ENCODE measurements around the gene PC. TPM values are rescaled to one million over a fixed set of nuclear protein-coding genes. Genes with fewer than 3 reads are reported as not detected.

The PC gene
- total and polyA plus RNA-seq, 7 donors = 2.0 to 40.2 (median 11.8) TPM

GRCh38 chr11:66818231-66818955, 139.8 kb downstream of the PC start:
- WGBS, 2 donors = 87 to 94% methylated on average over 3 of the region's 3 CpGs
- intact Hi-C loops (cut with DNase I) = no loop called here
- no peaks in the 10 kb centered on the region for H3K9me3 ChIP-seq
- H3K4me3 ChIP-seq = no peak overlapping the region
- no peaks in the 10 kb centered on the region for H3K27me3 ChIP-seq
- H3K36me3 ChIP-seq = peaks cover 0 to 4% (median 0%) of the 10 kb centered on the region in 4 donors
- H3K27ac ChIP-seq = no peak overlapping the region
- no peak for DNase-seq
- TF ChIP-seq POLR2A (IDR thresholded peaks at IDR 0.05) (no peak), EP300 (IDR thresholded peaks at IDR 0.05) (no peak), POLR2AphosphoS5 (IDR thresholded peaks at IDR 0.05) (no peak)
- TF ChIP-seq, protein P1, sequence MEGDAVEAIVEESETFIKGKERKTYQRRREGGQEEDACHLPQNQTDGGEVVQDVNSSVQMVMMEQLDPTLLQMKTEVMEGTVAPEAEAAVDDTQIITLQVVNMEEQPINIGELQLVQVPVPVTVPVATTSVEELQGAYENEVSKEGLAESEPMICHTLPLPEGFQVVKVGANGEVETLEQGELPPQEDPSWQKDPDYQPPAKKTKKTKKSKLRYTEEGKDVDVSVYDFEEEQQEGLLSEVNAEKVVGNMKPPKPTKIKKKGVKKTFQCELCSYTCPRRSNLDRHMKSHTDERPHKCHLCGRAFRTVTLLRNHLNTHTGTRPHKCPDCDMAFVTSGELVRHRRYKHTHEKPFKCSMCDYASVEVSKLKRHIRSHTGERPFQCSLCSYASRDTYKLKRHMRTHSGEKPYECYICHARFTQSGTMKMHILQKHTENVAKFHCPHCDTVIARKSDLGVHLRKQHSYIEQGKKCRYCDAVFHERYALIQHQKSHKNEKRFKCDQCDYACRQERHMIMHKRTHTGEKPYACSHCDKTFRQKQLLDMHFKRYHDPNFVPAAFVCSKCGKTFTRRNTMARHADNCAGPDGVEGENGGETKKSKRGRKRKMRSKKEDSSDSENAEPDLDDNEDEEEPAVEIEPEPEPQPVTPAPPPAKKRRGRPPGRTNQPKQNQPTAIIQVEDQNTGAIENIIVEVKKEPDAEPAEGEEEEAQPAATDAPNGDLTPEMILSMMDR (IDR thresholded peaks at IDR 0.05) = no peak
- no peaks in the 10 kb centered on the region for H3K4me1 ChIP-seq

DNA sequence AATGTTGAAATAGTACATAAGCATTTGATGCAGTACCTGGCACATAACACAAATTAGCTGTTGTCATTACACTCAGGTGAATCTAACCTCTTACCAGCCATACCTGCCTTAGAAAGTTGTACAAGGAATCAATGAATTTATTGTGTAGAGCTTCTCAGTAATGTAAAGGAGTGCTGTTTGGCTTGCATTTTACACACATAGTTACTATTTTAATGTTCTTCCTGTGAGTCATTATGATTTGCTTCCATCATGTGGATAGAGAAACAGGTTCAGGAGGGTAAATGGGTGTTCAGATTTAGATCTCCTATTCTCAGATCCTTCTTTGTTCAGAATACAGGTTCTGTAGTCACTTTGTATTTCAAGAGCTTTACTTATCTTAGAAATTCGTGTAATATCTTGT, 142.5 kb downstream of the PC start:
- no peak overlapping the region for H3K4me3 ChIP-seq
- H3K27ac ChIP-seq = no peak overlapping the region
- no peaks in the 10 kb centered on the region for H3K9me3 ChIP-seq
- H3K36me3 ChIP-seq = peaks cover 0 to 4% (median 0%) of the 10 kb centered on the region in 4 donors
- DNase-seq = no peak
- intact Hi-C loops (cut with DNase I) = no loop called here
- TF ChIP-seq, protein P1 (IDR thresholded peaks at IDR 0.05) = no peak
- TF ChIP-seq POLR2A (IDR thresholded peaks at IDR 0.05) (no peak), EP300 (IDR thresholded peaks at IDR 0.05) (no peak), POLR2AphosphoS5 (IDR thresholded peaks at IDR 0.05) (no peak)
- WGBS, 2 donors = 39 to 87% methylated on average over 1 of the region's 1 CpG
- no peaks in the 10 kb centered on the region for H3K4me1 ChIP-seq
- H3K27me3 ChIP-seq = no peaks in the 10 kb centered on the region

DNA sequence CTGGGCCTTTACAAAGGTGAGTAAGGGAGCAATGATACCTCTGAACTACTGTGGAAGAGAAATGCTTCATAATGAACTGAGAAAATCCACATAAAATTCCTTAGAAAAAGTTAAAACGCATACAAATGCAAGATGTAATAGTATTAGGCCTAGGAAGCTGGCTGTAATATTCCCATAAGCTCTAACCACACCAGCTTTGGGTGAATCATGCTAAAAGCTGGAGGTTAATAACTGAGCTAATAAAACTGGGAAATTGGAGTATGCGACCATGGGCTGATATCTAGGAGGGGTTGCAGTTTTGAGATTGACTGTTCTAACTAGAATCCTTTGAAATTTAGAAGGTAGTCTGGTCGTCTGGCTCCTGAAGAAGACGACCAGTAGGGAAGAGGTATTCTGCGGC, 143.5 kb downstream of the PC start:
- Histone ChIP-seq H3K27ac (no peak overlapping the region), H3K27me3 (no peaks in the 10 kb centered on the region), H3K36me3 (peaks cover 0 to 4% (median 0%) of the 10 kb centered on the region in 4 donors), H3K4me3 (no peak overlapping the region), H3K9me3 (no peaks in the 10 kb centered on the region), H3K4me1 (no peaks in the 10 kb centered on the region)
- 94 to 96% methylated on average over 5 of the region's 5 CpGs for WGBS, 2 donors
- intact Hi-C loops (cut with DNase I) = no loop called here
- no peak for DNase-seq
- no peak for TF ChIP-seq POLR2AphosphoS5 (IDR thresholded peaks at IDR 0.05)

- no peaks in the 10 kb centered on the region for H3K27me3 ChIP-seq
- H3K27ac ChIP-seq = no peak overlapping the region
- H3K4me1 ChIP-seq = no peaks in the 10 kb centered on the region
- no peak for TF ChIP-seq EP300 (IDR thresholded peaks at IDR 0.05)
- no peak for TF ChIP-seq POLR2A (IDR thresholded peaks at IDR 0.05)
- no peak for TF ChIP-seq POLR2AphosphoS5 (IDR thresholded peaks at IDR 0.05)
- TF ChIP-seq, protein P1 (IDR thresholded peaks at IDR 0.05) = no peak
- intact Hi-C loops (cut with DNase I) = no loop called here
- H3K36me3 ChIP-seq = peaks cover 0 to 4% (median 0%) of the 10 kb centered on the region in 4 donors
- H3K4me3 ChIP-seq = no peak overlapping the region
- 93% methylated on average over 1 of the region's 1 CpG for WGBS, 2 donors
- no peak for DNase-seq
- H3K9me3 ChIP-seq = no peaks in the 10 kb centered on the region
Measured at GRCh38 chr11:66810576-66811185, 147.5 kb downstream of the PC start.

- no peaks in the 10 kb centered on the region for H3K4me1 ChIP-seq
- H3K27ac ChIP-seq = no peak overlapping the region
- H3K36me3 ChIP-seq = peaks cover 0 to 3% (median 0%) of the 10 kb centered on the region in 4 donors
- WGBS, 2 donors = 96 to 97% methylated on average over 3 of the region's 3 CpGs
- intact Hi-C loops (cut with DNase I) = no loop called here
- DNase-seq = no peak
- no peaks in the 10 kb centered on the region for H3K9me3 ChIP-seq
- TF ChIP-seq, protein P1 (IDR thresholded peaks at IDR 0.05) = no peak
- TF ChIP-seq POLR2A (IDR thresholded peaks at IDR 0.05) (no peak), POLR2AphosphoS5 (IDR thresholded peaks at IDR 0.05) (no peak), EP300 (IDR thresholded peaks at IDR 0.05) (no peak)
- H3K27me3 ChIP-seq = no peaks in the 10 kb centered on the region
- H3K4me3 ChIP-seq = no peak overlapping the region
Measured at GRCh38 chr11:66809592-66809991, 148.6 kb downstream of the PC start.

Measured in sigmoid colon (tissue), 7 donors.